ENCODE measurements around the gene PLCH2. TPM values are rescaled to one million over a fixed set of nuclear protein-coding genes. Genes with fewer than 3 reads are reported as not detected.

PLCH2 gene
- total and polyA plus RNA-seq, 11 donors: 0.04 to 1.0 (median 0.35) TPM; not detected in 4

GRCh38 chr1:2525572-2525919 is 49.5 kb downstream of the PLCH2 start:
- no peaks in the 10 kb centered on the region for H3K9me3 ChIP-seq
- intact Hi-C loops (cut with DNase I): loop anchor here in 8 of 10 donors (5.0 to 10.0 kb wide), 4 partner anchors 62 to 333 kb away; partner anchors contain the start of genes PEX10 (in 5 of the 8), FAAP20 (in 3 of the 8) and PRXL2B (in 1 of the 8)

GRCh38 chr1:2525920-2526823 is 50.1 kb downstream of the PLCH2 start, which contains the start of gene PANK4:
Gene PANK4, minus strand, starts transcription at chr1:2526596. Its CDS starts 9 bp downstream, at chr1:2526587.
- ATAC-seq: peak; percentile 87 to 90 (median 88)
- peak; percentile 94 to 97 (median 94) for DNase-seq
- peaks cover 0 to 31% (median 0%) of the 10 kb centered on the region in 9 donors for H3K27me3 ChIP-seq
- H3K9me3 ChIP-seq: no peaks in the 10 kb centered on the region
- peak; percentile 68 to 75 for TF ChIP-seq POLR2A (IDR thresholded peaks at IDR 0.05)
- peak in 3 of 12 donors; percentile 17 to 38 (median 20) for TF ChIP-seq CTCF (IDR thresholded peaks at IDR 0.05)
- H3K4me3 ChIP-seq: peak within 1 kb of the TSS; percentile 72 to 97 (median 86)
- intact Hi-C loops (cut with DNase I): loop anchor here in 8 of 10 donors (1.0 to 10.0 kb wide), 7 partner anchors 22 to 334 kb away; partner anchors contain the start of genes PEX10 (in 6 of the 8), FAAP20 (in 3 of the 8) and PRXL2B (in 2 of the 8)
- peaks cover 0 to 15% (median 5%) of the 10 kb centered on the region in 9 donors for H3K36me3 ChIP-seq
- peak within 1 kb of the TSS; percentile 61 to 92 (median 86) for H3K27ac ChIP-seq
- peaks cover 29 to 76% (median 68%) of the 10 kb centered on the region in 12 donors for H3K4me1 ChIP-seq
- WGBS, 4 donors: 0 to 1% (median 1%) methylated on average over 39 to 107 of the region's 107 CpGs

More at GRCh38 chr1:2525572-2525919, 49.5 kb downstream of the PLCH2 start:
- Histone ChIP-seq H3K4me3 (peak overlapping the region; percentile 72 to 97 (median 86)), H3K27ac (peak overlapping the region; percentile 61 to 92 (median 84)), H3K27me3 (peaks cover 0 to 25% (median 0%) of the 10 kb centered on the region in 9 donors), H3K4me1 (peaks cover 25 to 75% (median 63%) of the 10 kb centered on the region in 12 donors), H3K36me3 (peaks cover 0 to 21% (median 11%) of the 10 kb centered on the region in 9 donors)
- ATAC-seq (no peak), DNase-seq (no peak)
- TF ChIP-seq CTCF (IDR thresholded peaks at IDR 0.05) (no peak), POLR2A (IDR thresholded peaks at IDR 0.05) (no peak)
- 3 to 4% (median 4%) methylated on average over 20 of the region's 20 CpGs for WGBS, 4 donors

- intact Hi-C loops (cut with DNase I): loop anchor here in 8 of 10 donors (1.0 to 10.0 kb wide), 7 partner anchors 21 to 335 kb away; partner anchors contain the start of genes PEX10 (in 6 of the 8), FAAP20 (in 3 of the 8) and PRXL2B (in 2 of the 8)
- 27 to 50% (median 33%) methylated on average over 10 to 20 of the region's 20 CpGs for WGBS, 4 donors
These were observed 50.9 kb downstream of the PLCH2 start for GRCh38 chr1:2526824-2527555.

More at GRCh38 chr1:2526824-2527555, 50.9 kb downstream of the PLCH2 start:
- H3K36me3 ChIP-seq: peaks cover 0 to 7% (median 0%) of the 10 kb centered on the region in 9 donors
- TF ChIP-seq CTCF (IDR thresholded peaks at IDR 0.05) (no peak), POLR2A (IDR thresholded peaks at IDR 0.05) (no peak)
- H3K27ac ChIP-seq: peak overlapping the region; percentile 61 to 92 (median 86)
- no peaks in the 10 kb centered on the region for H3K9me3 ChIP-seq
- DNase-seq: peak; percentile 63 to 88 (median 81)
- H3K4me1 ChIP-seq: peaks cover 29 to 78% (median 68%) of the 10 kb centered on the region in 12 donors
- H3K4me3 ChIP-seq: peak overlapping the region in 11 of 12 donors; percentile 72 to 97 (median 83)
- peak; percentile 62 to 78 (median 64) for ATAC-seq
- H3K27me3 ChIP-seq: peaks cover 0 to 39% (median 0%) of the 10 kb centered on the region in 9 donors
